Activated T-cell treated with anti-CD3 and anti-CD28 coated beads, Interleukin-2, amount 50 U/mL, for 72 hours (primary cell): ENCODE results near the gene RNF13. TPM values are rescaled to one million over a fixed set of nuclear protein-coding genes. Genes with fewer than 3 reads are reported as not detected.
"Not testable (repeated sequence)": the region's sequence is repeated elsewhere in the genome, so short reads cannot be mapped to it uniquely, and the experiment has no call there.

Experiments used
- ATAC-seq, 2 donors: fragments of 150-1000 bp; cut with Tn5 transposase; replicated peaks in 1 of 2; 2 replicates each; pipeline ENCODE4 v1.10.0; 2021; ENCODE audit warnings: moderate library complexity in 2 of 2, mild to moderate bottlenecking in 1 of 2
- DNase-seq, 2 donors: peaks; one replicate each; pipeline ENCODE4 v3.0.0; 2021 to 2022; ENCODE audit warnings: mixed read lengths in 1 of 2
- H3K27ac Mint-ChIP-seq: one replicate; pipeline ENCODE4 v1.8.0; 2022; ENCODE audit warnings: mild to moderate bottlenecking, moderate library complexity, mixed read lengths
- H3K27me3 Mint-ChIP-seq: one replicate; pipeline ENCODE4 v1.8.0; 2022; ENCODE audit warnings: low read depth, mixed read lengths
- H3K36me3 Mint-ChIP-seq, 2 donors: one replicate each; pipeline ENCODE4 v1.8.0; 2022; ENCODE audit warnings: mixed read lengths in 2 of 2, mild to moderate bottlenecking in 1 of 2; ENCODE audit not compliant: insufficient read depth in 2 of 2
- H3K4me1 Mint-ChIP-seq: one replicate; pipeline ENCODE4 v1.8.0; 2022; ENCODE audit warnings: low read depth, mixed read lengths
- H3K4me3 Mint-ChIP-seq, 2 donors: one replicate each; pipeline ENCODE4 v1.8.0; 2022; ENCODE audit warnings: mild to moderate bottlenecking in 2 of 2, mixed read lengths in 2 of 2, moderate library complexity in 2 of 2
- H3K9me3 Mint-ChIP-seq, 2 donors: one replicate each; pipeline ENCODE4 v1.8.0; 2022; ENCODE audit warnings: mixed read lengths in 2 of 2
- total RNA-seq, 2 donors: library from RNA; stranded (reverse); gene quantifications; one replicate each; pipeline ENCODE4 v1.2.3, GENCODE V29; 2022

Gene RNF13
- total RNA-seq, 2 donors from 2014 or later = 45.0 to 47.3 TPM

- ATAC-seq (no peak), DNase-seq (no peak)
- peaks cover 35% of the 10 kb centered on the region for H3K4me1 Mint-ChIP-seq
- no peaks in the 10 kb centered on the region for H3K9me3 Mint-ChIP-seq
- no peak overlapping the region for H3K4me3 Mint-ChIP-seq
- H3K27me3 Mint-ChIP-seq = peaks cover 10% of the 10 kb centered on the region
- peaks cover 0 to 5% of the 10 kb centered on the region in 2 donors for H3K36me3 Mint-ChIP-seq
- H3K27ac Mint-ChIP-seq = no peak overlapping the region
Measured at GRCh38 chr3:149810846-149811245, 2.2 kb upstream of the RNF13 start.

GRCh38 chr3:149812165-149812605, 830 bp upstream of the RNF13 start:
- Mint-ChIP-seq H3K4me3 (peak overlapping the region; percentile 95 to 99), H3K9me3 (no peaks in the 10 kb centered on the region), H3K36me3 (peaks cover 0 to 5% of the 10 kb centered on the region in 2 donors), H3K4me1 (peaks cover 44% of the 10 kb centered on the region), H3K27me3 (no peaks in the 10 kb centered on the region), H3K27ac (peak overlapping the region; percentile 100)
- DNase-seq (no peak), ATAC-seq (no peak)

GRCh38 chr3:149813367-149814281, 609 bp downstream of the RNF13 start:
- H3K27ac Mint-ChIP-seq = peak overlapping the region; percentile 100
- peaks cover 57% of the 10 kb centered on the region for H3K4me1 Mint-ChIP-seq
- ATAC-seq (peak in 1 of 2 donors; percentile 35), DNase-seq (peak; percentile 5 to 12)
- peak overlapping the region; percentile 95 to 99 for H3K4me3 Mint-ChIP-seq
- H3K27me3 Mint-ChIP-seq = no peaks in the 10 kb centered on the region
- H3K9me3 Mint-ChIP-seq = no peaks in the 10 kb centered on the region
- peaks cover 2 to 5% of the 10 kb centered on the region in 2 donors for H3K36me3 Mint-ChIP-seq

- Mint-ChIP-seq H3K9me3 (no peaks in the 10 kb centered on the region), H3K27me3 (no peaks in the 10 kb centered on the region), H3K4me3 (peak overlapping the region; percentile 95 to 99), H3K27ac (no peak overlapping the region), H3K4me1 (peaks cover 63% of the 10 kb centered on the region), H3K36me3 (peaks cover 2 to 5% of the 10 kb centered on the region in 2 donors)
- DNase-seq = no peak
- no peak for ATAC-seq
Measured at GRCh38 chr3:149815321-149815720, 2.3 kb downstream of the RNF13 start.

GRCh38 chr3:149815728-149816127, 2.7 kb downstream of the RNF13 start:
- ATAC-seq (no peak), DNase-seq (no peak)
- Mint-ChIP-seq H3K4me3 (peak overlapping the region; percentile 21 to 79), H3K27ac (no peak overlapping the region), H3K27me3 (no peaks in the 10 kb centered on the region), H3K9me3 (no peaks in the 10 kb centered on the region), H3K36me3 (peaks cover 2 to 5% of the 10 kb centered on the region in 2 donors), H3K4me1 (peaks cover 63% of the 10 kb centered on the region)

GRCh38 chr3:149816311-149816710, 3.3 kb downstream of the RNF13 start:
- DNase-seq = no peak
- H3K4me3 Mint-ChIP-seq = peak overlapping the region; percentile 4 to 79
- peak overlapping the region; percentile 86 for H3K27ac Mint-ChIP-seq
- no peaks in the 10 kb centered on the region for H3K9me3 Mint-ChIP-seq
- peaks cover 63% of the 10 kb centered on the region for H3K4me1 Mint-ChIP-seq
- peaks cover 2 to 5% of the 10 kb centered on the region in 2 donors for H3K36me3 Mint-ChIP-seq
- ATAC-seq = no peak
- H3K27me3 Mint-ChIP-seq = no peaks in the 10 kb centered on the region

- ATAC-seq = no peak
- H3K4me1 Mint-ChIP-seq = peaks cover 69% of the 10 kb centered on the region
Measured at GRCh38 chr3:149816986-149817385, 4.0 kb downstream of the RNF13 start.

GRCh38 chr3:149819432-149819831, 6.4 kb downstream of the RNF13 start:
- H3K9me3 Mint-ChIP-seq = no peaks in the 10 kb centered on the region
- peaks cover 61% of the 10 kb centered on the region for H3K4me1 Mint-ChIP-seq
- H3K27ac Mint-ChIP-seq = no peak overlapping the region
- peaks cover 0 to 2% of the 10 kb centered on the region in 2 donors for H3K36me3 Mint-ChIP-seq
- H3K27me3 Mint-ChIP-seq = no peaks in the 10 kb centered on the region
- H3K4me3 Mint-ChIP-seq = no peak overlapping the region
- ATAC-seq (no peak), DNase-seq (no peak)

More at GRCh38 chr3:149816986-149817385, 4.0 kb downstream of the RNF13 start:
- Mint-ChIP-seq H3K36me3 (peaks cover 2 to 5% of the 10 kb centered on the region in 2 donors), H3K27me3 (no peaks in the 10 kb centered on the region), H3K9me3 (no peaks in the 10 kb centered on the region), H3K4me3 (peak overlapping the region; percentile 35 to 79), H3K27ac (peak overlapping the region; percentile 78)
- no peak for DNase-seq

GRCh38 chr3:149820183-149820582, 7.2 kb downstream of the RNF13 start:
- Mint-ChIP-seq H3K27me3 (no peaks in the 10 kb centered on the region), H3K4me1 (peaks cover 54% of the 10 kb centered on the region), H3K4me3 (no peak overlapping the region)

GRCh38 chr3:149826636-149827035, 13.6 kb downstream of the RNF13 start:
- H3K27me3 Mint-ChIP-seq = no peaks in the 10 kb centered on the region
- no peak overlapping the region for H3K4me3 Mint-ChIP-seq
- peaks cover 9 to 14% of the 10 kb centered on the region in 2 donors for H3K36me3 Mint-ChIP-seq
- H3K9me3 Mint-ChIP-seq = peaks cover 3% of the 10 kb centered on the region in 2 donors
- peaks cover 13% of the 10 kb centered on the region for H3K4me1 Mint-ChIP-seq
- ATAC-seq (no peak), DNase-seq (no peak)
- H3K27ac Mint-ChIP-seq = no peak overlapping the region

More at GRCh38 chr3:149820183-149820582, 7.2 kb downstream of the RNF13 start:
- Mint-ChIP-seq H3K9me3 (no peaks in the 10 kb centered on the region), H3K27ac (no peak overlapping the region), H3K36me3 (peaks cover 0 to 2% of the 10 kb centered on the region in 2 donors)
- no peak for DNase-seq
- no peak for ATAC-seq

- DNase-seq (no peak), ATAC-seq (no peak)
- Mint-ChIP-seq H3K36me3 (peaks cover 14 to 29% of the 10 kb centered on the region in 2 donors), H3K27ac (no peak overlapping the region), H3K4me1 (peaks cover 7% of the 10 kb centered on the region), H3K27me3 (no peaks in the 10 kb centered on the region), H3K9me3 (peaks cover 4 to 5% of the 10 kb centered on the region in 2 donors), H3K4me3 (no peak overlapping the region)
Measured at GRCh38 chr3:149828390-149828789, 15.4 kb downstream of the RNF13 start.

- not testable (repeated sequence) for DNase-seq, ATAC-seq, H3K4me1 Mint-ChIP-seq, H3K27me3 Mint-ChIP-seq, H3K4me3 Mint-ChIP-seq, H3K9me3 Mint-ChIP-seq, H3K27ac Mint-ChIP-seq
- H3K36me3 Mint-ChIP-seq = peaks cover 21 to 35% of the 10 kb centered on the region in 2 donors
Measured at GRCh38 chr3:149829631-149830030, 16.6 kb downstream of the RNF13 start.

- no peak overlapping the region for H3K27ac Mint-ChIP-seq
- H3K9me3 Mint-ChIP-seq = peaks cover 13 to 14% of the 10 kb centered on the region in 2 donors
- H3K36me3 Mint-ChIP-seq = peaks cover 28 to 40% of the 10 kb centered on the region in 2 donors
- H3K27me3 Mint-ChIP-seq = no peaks in the 10 kb centered on the region
- H3K4me1 Mint-ChIP-seq = no peaks in the 10 kb centered on the region
- DNase-seq (no peak), ATAC-seq (no peak)
- H3K4me3 Mint-ChIP-seq = no peak overlapping the region
Measured at GRCh38 chr3:149830902-149831301, 17.9 kb downstream of the RNF13 start.
